Measurements from ENCODE around the gene PTPRD. TPM values are rescaled to one million over a fixed set of nuclear protein-coding genes. Genes with fewer than 3 reads are reported as not detected.

The PTPRD gene
- total and polyA plus RNA-seq, 2 donors, result 2.2 to 13.5 TPM

DNA sequence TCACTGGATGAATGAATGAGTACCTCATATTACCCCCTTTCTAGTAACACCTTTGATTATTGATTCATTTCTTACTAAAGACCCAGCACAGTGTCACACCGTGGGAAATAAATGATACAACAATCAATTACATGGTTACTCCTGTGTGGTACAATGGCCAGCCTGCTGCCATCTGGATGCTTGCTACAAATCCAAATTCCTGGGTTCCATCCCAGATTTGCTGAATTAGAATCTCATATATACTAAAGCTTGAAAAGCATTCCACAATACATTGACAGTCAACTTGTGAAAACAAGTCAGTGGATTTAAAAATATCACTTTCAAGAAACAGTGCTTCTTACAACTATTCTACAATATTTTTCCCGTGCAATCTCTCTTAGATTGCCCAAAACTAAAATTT, 989.3 kb downstream of the PTPRD start:
- Histone ChIP-seq H3K9me3 (ENCODE audit: control insufficient read depth in 2 of 2, insufficient read depth in 1 of 2, low read length in 1 of 2) (no peaks in the 10 kb centered on the region), H3K36me3 (ENCODE audit: control insufficient read depth in 2 of 2, insufficient read depth in 2 of 2, low read length in 1 of 2) (no peaks in the 10 kb centered on the region), H3K27ac (ENCODE audit: low read depth in 1 of 2, low read length in 1 of 2) (no peak overlapping the region), H3K27me3 (ENCODE audit: control insufficient read depth in 2 of 2, insufficient read depth in 1 of 2, low read length in 1 of 2) (no peaks in the 10 kb centered on the region), H3K4me1 (ENCODE audit: control insufficient read depth in 2 of 2, insufficient read depth in 2 of 2, low read length in 2 of 2) (no peaks in the 10 kb centered on the region), H3K4me3 (ENCODE audit: low read length in 2 of 2) (no peak overlapping the region)
- DNase-seq (ENCODE audit: low read depth in 6 of 9, low spot score in 9 of 9), result no peak
- WGBS, result 69% methylated on average over 2 of the region's 2 CpGs

DNA sequence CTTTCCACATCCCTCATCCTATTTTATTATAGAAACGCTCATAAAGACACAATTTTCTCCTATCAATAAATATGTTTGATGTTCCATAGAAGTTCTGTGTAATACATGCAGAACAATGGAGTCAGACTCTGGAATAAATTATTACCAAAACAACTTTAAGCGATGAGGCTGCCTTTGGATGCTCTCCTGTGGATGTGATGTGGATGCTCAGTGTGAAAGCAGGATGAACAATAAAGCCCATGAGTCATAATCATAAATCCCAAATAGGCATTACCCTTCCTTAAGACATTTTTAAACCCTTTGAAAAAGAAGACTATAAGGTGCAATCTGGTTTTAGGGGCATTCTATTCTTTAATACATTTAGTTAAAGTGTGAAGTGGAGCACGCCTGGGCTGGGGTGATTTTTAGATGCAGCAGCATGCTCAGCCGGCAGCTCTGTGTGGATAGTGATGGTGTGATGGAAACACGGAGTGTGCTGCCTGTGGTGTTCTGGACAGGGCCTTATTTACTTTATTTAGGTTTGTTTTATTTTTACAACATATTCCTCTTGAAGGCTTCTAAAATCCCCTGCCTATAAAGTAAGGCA, 991.4 kb downstream of the PTPRD start:
- Histone ChIP-seq H3K4me3 (ENCODE audit: low read length in 2 of 2) (no peak overlapping the region), H3K9me3 (ENCODE audit: control insufficient read depth in 2 of 2, insufficient read depth in 1 of 2, low read length in 1 of 2) (no peaks in the 10 kb centered on the region), H3K36me3 (ENCODE audit: control insufficient read depth in 2 of 2, insufficient read depth in 2 of 2, low read length in 1 of 2) (no peaks in the 10 kb centered on the region), H3K4me1 (ENCODE audit: control insufficient read depth in 2 of 2, insufficient read depth in 2 of 2, low read length in 2 of 2) (no peaks in the 10 kb centered on the region), H3K27ac (ENCODE audit: low read depth in 1 of 2, low read length in 1 of 2) (no peak overlapping the region), H3K27me3 (ENCODE audit: control insufficient read depth in 2 of 2, insufficient read depth in 1 of 2, low read length in 1 of 2) (no peaks in the 10 kb centered on the region)
- 98% methylated on average over 5 of the region's 5 CpGs for WGBS
- DNase-seq (ENCODE audit: low read depth in 6 of 9, low spot score in 9 of 9), result no peak

DNA sequence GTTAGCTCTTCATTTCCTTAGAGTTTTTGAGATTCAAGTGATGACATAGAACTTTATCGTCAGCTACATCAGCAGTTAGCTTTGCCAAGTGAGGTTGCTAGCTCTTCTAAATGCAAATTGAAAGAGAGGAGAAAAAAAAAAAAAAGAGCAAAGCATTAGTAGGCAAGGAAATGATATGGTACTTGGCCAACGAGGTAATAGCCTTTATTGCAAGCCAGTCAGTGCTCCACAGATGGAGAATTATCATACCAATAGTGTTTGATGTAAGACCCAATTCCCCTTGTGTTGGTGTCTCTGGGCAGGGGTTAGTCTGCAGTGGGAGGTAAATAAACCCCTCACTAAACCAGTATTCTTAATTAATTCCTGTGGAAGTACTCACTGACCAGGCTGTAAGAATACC, 992.1 kb downstream of the PTPRD start:
- 93% methylated on average over 2 of the region's 2 CpGs for WGBS
- Histone ChIP-seq H3K9me3 (ENCODE audit: control insufficient read depth in 2 of 2, insufficient read depth in 1 of 2, low read length in 1 of 2) (no peaks in the 10 kb centered on the region), H3K4me3 (ENCODE audit: low read length in 2 of 2) (no peak overlapping the region), H3K36me3 (ENCODE audit: control insufficient read depth in 2 of 2, insufficient read depth in 2 of 2, low read length in 1 of 2) (no peaks in the 10 kb centered on the region), H3K27me3 (ENCODE audit: control insufficient read depth in 2 of 2, insufficient read depth in 1 of 2, low read length in 1 of 2) (no peaks in the 10 kb centered on the region), H3K4me1 (ENCODE audit: control insufficient read depth in 2 of 2, insufficient read depth in 2 of 2, low read length in 2 of 2) (no peaks in the 10 kb centered on the region), H3K27ac (ENCODE audit: low read depth in 1 of 2, low read length in 1 of 2) (no peak overlapping the region)
- DNase-seq (ENCODE audit: low read depth in 6 of 9, low spot score in 9 of 9), result no peak

DNA sequence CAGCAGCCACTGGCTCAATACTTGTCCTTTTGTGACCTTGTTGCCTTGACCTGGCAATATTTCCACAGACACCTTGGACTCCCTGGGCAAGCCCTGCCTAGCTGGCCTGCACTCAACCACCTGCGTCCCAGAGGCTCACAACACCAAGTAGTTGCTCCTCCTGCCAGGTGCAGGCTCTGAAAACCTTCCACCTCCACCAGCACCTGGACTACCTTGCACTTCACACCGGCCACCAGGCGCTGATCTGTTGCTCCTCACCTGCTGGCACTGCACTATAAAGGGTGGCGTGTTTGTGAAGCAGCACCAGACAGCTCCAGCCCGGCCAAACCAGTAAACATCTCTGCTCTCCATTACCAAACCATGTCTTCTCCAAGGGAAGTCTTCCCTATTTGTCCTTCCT, 997.7 kb downstream of the PTPRD start:
- peak in 2 of 9 donors; percentile 1 to 12 for DNase-seq (ENCODE audit: low read depth in 6 of 9, low spot score in 9 of 9)
- 94% methylated on average over 5 of the region's 5 CpGs for WGBS
- peaks cover 0 to 4% of the 10 kb centered on the region in 2 donors for H3K27me3 ChIP-seq (ENCODE audit: control insufficient read depth in 2 of 2, insufficient read depth in 1 of 2, low read length in 1 of 2)
- H3K36me3 ChIP-seq (ENCODE audit: control insufficient read depth in 2 of 2, insufficient read depth in 2 of 2, low read length in 1 of 2), result no peaks in the 10 kb centered on the region
- no peak overlapping the region for H3K27ac ChIP-seq (ENCODE audit: low read depth in 1 of 2, low read length in 1 of 2)
- H3K9me3 ChIP-seq (ENCODE audit: control insufficient read depth in 2 of 2, insufficient read depth in 1 of 2, low read length in 1 of 2), result peaks cover 0 to 5% of the 10 kb centered on the region in 2 donors
- H3K4me3 ChIP-seq (ENCODE audit: low read length in 2 of 2), result no peak overlapping the region
- H3K4me1 ChIP-seq (ENCODE audit: control insufficient read depth in 2 of 2, insufficient read depth in 2 of 2, low read length in 2 of 2), result no peaks in the 10 kb centered on the region

DNA sequence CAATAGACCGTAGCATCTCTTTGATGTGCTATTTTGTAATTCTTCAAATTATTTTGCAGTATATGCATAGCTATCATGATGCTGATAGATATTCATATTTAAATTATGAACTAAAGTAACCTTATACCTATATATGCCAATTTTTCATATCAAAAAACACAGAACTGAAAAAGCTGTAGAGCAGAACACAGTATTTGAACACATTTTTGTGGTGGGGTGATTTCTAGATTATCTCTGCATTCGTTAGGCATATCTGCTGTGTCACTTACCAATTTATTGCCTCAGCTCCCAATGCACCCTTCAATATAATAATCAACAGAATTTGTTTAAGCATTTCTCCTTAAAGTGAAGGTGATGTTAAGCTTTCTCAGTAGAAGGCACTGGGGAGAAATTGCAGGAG, 998.2 kb downstream of the PTPRD start:
- DNase-seq (ENCODE audit: low read depth in 6 of 9, low spot score in 9 of 9), result no peak
- Histone ChIP-seq H3K36me3 (ENCODE audit: control insufficient read depth in 2 of 2, insufficient read depth in 2 of 2, low read length in 1 of 2) (no peaks in the 10 kb centered on the region), H3K27ac (ENCODE audit: low read depth in 1 of 2, low read length in 1 of 2) (no peak overlapping the region), H3K4me1 (ENCODE audit: control insufficient read depth in 2 of 2, insufficient read depth in 2 of 2, low read length in 2 of 2) (no peaks in the 10 kb centered on the region), H3K4me3 (ENCODE audit: low read length in 2 of 2) (no peak overlapping the region), H3K9me3 (ENCODE audit: control insufficient read depth in 2 of 2, insufficient read depth in 1 of 2, low read length in 1 of 2) (peaks cover 0 to 5% of the 10 kb centered on the region in 2 donors), H3K27me3 (ENCODE audit: control insufficient read depth in 2 of 2, insufficient read depth in 1 of 2, low read length in 1 of 2) (peaks cover 0 to 4% of the 10 kb centered on the region in 2 donors)
- WGBS, result 93% methylated on average over 2 of the region's 2 CpGs

DNA sequence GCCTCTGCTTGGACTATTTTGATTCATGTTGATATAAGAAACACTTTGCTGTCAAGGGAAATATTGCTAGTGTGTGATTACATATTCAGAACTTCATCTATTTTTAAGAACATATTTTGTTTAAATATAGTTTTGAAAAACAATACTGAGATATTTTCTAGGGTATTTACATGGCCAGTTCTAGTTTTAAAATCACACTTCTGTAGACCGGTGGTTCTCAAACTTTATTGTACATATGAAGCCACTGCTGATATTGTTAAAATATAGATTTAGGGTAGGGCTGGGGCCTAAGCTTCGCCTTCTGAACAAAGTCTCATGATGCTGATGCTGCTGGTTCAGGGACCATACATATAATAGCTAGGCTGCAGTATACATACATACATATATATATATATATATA, 1000.0 kb downstream of the PTPRD start:
- whole genome bisulfite sequencing, result 93% methylated on average over 2 of the region's 2 CpGs

DNA sequence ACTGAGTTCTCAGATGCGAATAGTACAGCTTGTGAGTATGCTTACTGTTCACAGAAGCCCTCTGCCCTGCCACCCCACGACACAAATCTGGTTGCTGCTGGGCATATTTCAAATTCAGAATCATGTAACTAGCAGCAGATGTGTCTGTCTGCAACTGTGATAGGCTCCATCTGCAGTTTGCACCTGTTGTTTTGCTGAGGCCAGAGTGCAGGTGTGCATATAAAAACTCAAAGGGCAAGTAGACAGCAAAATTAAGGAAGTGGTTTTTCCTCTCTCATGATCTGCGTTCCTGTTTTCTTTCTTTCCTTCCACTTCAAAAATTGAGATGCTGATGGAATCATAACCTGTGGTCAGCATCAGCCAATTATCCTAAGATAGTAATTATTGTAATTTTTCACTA, 1000.5 kb downstream of the PTPRD start:
- 3% methylated on average over 3 of the region's 3 CpGs for WGBS
- no peaks in the 10 kb centered on the region for H3K4me1 ChIP-seq (ENCODE audit: control insufficient read depth in 2 of 2, insufficient read depth in 2 of 2, low read length in 2 of 2)
- H3K36me3 ChIP-seq (ENCODE audit: control insufficient read depth in 2 of 2, insufficient read depth in 2 of 2, low read length in 1 of 2), result no peaks in the 10 kb centered on the region
- peak; percentile 66 to 93 (median 78) for DNase-seq (ENCODE audit: low read depth in 6 of 9, low spot score in 9 of 9)
- H3K27me3 ChIP-seq (ENCODE audit: control insufficient read depth in 2 of 2, insufficient read depth in 1 of 2, low read length in 1 of 2), result peaks cover 0 to 4% of the 10 kb centered on the region in 2 donors
- H3K27ac ChIP-seq (ENCODE audit: low read depth in 1 of 2, low read length in 1 of 2), result peak overlapping the region in 1 of 2 donors; percentile 58
- no peak overlapping the region for H3K4me3 ChIP-seq (ENCODE audit: low read length in 2 of 2)
- peaks cover 0 to 5% of the 10 kb centered on the region in 2 donors for H3K9me3 ChIP-seq (ENCODE audit: control insufficient read depth in 2 of 2, insufficient read depth in 1 of 2, low read length in 1 of 2)

More for the DNA sequence above, 1000.0 kb downstream of the PTPRD start:
- DNase-seq (ENCODE audit: low read depth in 6 of 9, low spot score in 9 of 9), result peak in 1 of 9 donors; percentile 2
- Histone ChIP-seq H3K27ac (ENCODE audit: low read depth in 1 of 2, low read length in 1 of 2) (peak overlapping the region in 1 of 2 donors; percentile 58), H3K9me3 (ENCODE audit: control insufficient read depth in 2 of 2, insufficient read depth in 1 of 2, low read length in 1 of 2) (peaks cover 0 to 5% of the 10 kb centered on the region in 2 donors), H3K27me3 (ENCODE audit: control insufficient read depth in 2 of 2, insufficient read depth in 1 of 2, low read length in 1 of 2) (peaks cover 0 to 4% of the 10 kb centered on the region in 2 donors), H3K4me3 (ENCODE audit: low read length in 2 of 2) (no peak overlapping the region), H3K4me1 (ENCODE audit: control insufficient read depth in 2 of 2, insufficient read depth in 2 of 2, low read length in 2 of 2) (no peaks in the 10 kb centered on the region), H3K36me3 (ENCODE audit: control insufficient read depth in 2 of 2, insufficient read depth in 2 of 2, low read length in 1 of 2) (no peaks in the 10 kb centered on the region)

DNA sequence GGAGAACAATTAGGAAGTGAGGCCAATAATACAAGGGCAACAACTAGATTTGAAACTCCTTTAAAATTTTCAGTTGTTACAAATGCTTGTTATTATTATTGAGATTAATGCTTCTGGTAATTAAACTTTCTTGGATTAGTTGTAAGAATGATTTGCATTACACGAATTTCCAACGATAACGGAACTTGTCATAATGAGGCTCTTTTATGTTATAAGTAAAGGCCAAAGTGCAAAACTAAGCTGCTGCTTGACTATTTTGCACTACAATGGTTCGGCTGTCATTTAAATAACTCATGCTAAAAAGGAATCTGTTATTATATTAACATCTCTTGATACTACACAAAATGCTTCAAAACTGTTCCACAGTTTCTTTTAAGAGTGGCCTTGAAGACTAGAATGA, 1007.1 kb downstream of the PTPRD start:
- H3K4me1 ChIP-seq (ENCODE audit: control insufficient read depth in 2 of 2, insufficient read depth in 2 of 2, low read length in 2 of 2), result no peaks in the 10 kb centered on the region
- H3K4me3 ChIP-seq (ENCODE audit: low read length in 2 of 2), result no peak overlapping the region
- no peaks in the 10 kb centered on the region for H3K9me3 ChIP-seq (ENCODE audit: control insufficient read depth in 2 of 2, insufficient read depth in 1 of 2, low read length in 1 of 2)
- H3K27me3 ChIP-seq (ENCODE audit: control insufficient read depth in 2 of 2, insufficient read depth in 1 of 2, low read length in 1 of 2), result no peaks in the 10 kb centered on the region
- H3K27ac ChIP-seq (ENCODE audit: low read depth in 1 of 2, low read length in 1 of 2), result no peak overlapping the region
- no peak for DNase-seq (ENCODE audit: low read depth in 6 of 9, low spot score in 9 of 9)
- 94% methylated on average over 4 of the region's 4 CpGs for WGBS
- no peaks in the 10 kb centered on the region for H3K36me3 ChIP-seq (ENCODE audit: control insufficient read depth in 2 of 2, insufficient read depth in 2 of 2, low read length in 1 of 2)

DNA sequence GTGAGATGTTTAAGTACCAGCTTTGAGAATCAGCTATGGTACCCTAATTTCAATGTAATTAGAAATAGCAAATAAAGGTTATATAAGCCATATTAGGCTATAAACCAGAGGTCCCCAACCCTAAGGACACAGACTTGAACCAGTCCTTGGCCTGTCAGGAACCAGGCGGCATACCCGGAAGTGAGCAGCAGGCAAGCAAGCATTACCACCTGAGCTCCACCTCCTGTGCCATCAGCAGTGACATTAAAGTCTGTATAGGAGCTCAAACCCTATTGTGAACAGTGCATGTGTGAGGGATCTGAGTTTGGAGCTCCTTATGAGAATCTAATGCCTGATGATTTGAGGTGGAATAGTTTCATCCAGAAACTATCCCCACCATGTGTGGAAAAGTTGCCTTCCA, 1009.5 kb downstream of the PTPRD start:
- DNase-seq (ENCODE audit: low read depth in 6 of 9, low spot score in 9 of 9), result no peak
- H3K27me3 ChIP-seq (ENCODE audit: control insufficient read depth in 2 of 2, insufficient read depth in 1 of 2, low read length in 1 of 2), result no peaks in the 10 kb centered on the region
- no peaks in the 10 kb centered on the region for H3K9me3 ChIP-seq (ENCODE audit: control insufficient read depth in 2 of 2, insufficient read depth in 1 of 2, low read length in 1 of 2)
- H3K4me1 ChIP-seq (ENCODE audit: control insufficient read depth in 2 of 2, insufficient read depth in 2 of 2, low read length in 2 of 2), result no peaks in the 10 kb centered on the region
- WGBS, result 98% methylated on average over 2 of the region's 2 CpGs
- H3K4me3 ChIP-seq (ENCODE audit: low read length in 2 of 2), result no peak overlapping the region
- H3K36me3 ChIP-seq (ENCODE audit: control insufficient read depth in 2 of 2, insufficient read depth in 2 of 2, low read length in 1 of 2), result no peaks in the 10 kb centered on the region
- no peak overlapping the region for H3K27ac ChIP-seq (ENCODE audit: low read depth in 1 of 2, low read length in 1 of 2)

All from thymus (tissue), 11 donors.